HEK293 (cell line): ENCODE results near the gene CRTAC1.

ENCODE experiments used
- ATF2 ChIP-seq: fragments of 450-650 bp; formaldehyde crosslinking; IDR thresholded peaks from 2 replicates; pipeline ENCODE4 v1.5.1; 2016; ENCODE audit warnings: missing biosample characterization, missing genetic modification characterization, low read depth
- CTCF ChIP-seq: fragments of 450-650 bp; formaldehyde crosslinking; IDR thresholded peaks from 2 replicates; pipeline ENCODE4 v1.5.1; 2016; ENCODE audit warnings: missing biosample characterization, missing genetic modification characterization
- PBX3 ChIP-seq: sonication (generic); formaldehyde crosslinking; IDR thresholded peaks from 2 replicates; pipeline ENCODE4 v1.8.1; 2022; ENCODE audit warnings: mild to moderate bottlenecking, moderate library complexity, missing genetic modification reagents
- REST ChIP-seq: fragments of 450-650 bp; formaldehyde crosslinking; IDR thresholded peaks from 2 replicates; pipeline ENCODE4 v1.5.1; 2016; ENCODE audit warnings: missing biosample characterization, missing genetic modification characterization

GRCh38 chr10:97921581-97922021 is 108.8 kb downstream of the CRTAC1 start:
- TF ChIP-seq CTCF (tag by site-specific recombination) = no peak
- TF ChIP-seq ATF2 = no peak
- no peak for TF ChIP-seq REST (tag by site-specific recombination)
- TF ChIP-seq PBX3 (CRISPR knock-in tag) = no peak
